Measurements from ENCODE around the gene EIF2S2. TPM values are rescaled to one million over a fixed set of nuclear protein-coding genes. Genes with fewer than 3 reads are reported as not detected.

The EIF2S2 gene
- total and polyA plus RNA-seq, 4 donors: 30.8 to 37.9 (median 31.5) TPM

DNA sequence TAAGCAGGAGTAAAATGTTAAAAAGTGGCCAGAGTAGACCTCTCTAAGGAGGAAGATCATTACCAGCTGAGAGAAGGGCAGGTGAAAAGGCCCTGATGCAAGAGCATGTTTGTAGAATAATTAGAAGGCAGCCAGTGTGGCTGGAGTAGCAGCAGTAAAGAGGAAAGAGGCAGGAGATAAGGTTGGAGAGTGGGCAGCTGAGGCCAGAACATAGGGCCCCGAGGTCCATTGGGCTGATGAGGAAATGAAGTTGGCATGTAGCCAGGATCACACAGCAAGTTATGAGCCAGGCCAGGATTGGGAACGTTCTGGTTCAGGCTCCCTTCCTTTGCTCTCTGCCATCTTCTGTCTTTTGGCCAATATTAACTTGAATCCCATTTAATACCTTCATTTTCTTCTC lies 66.7 kb downstream of the EIF2S2 start:
- DNase-seq (ENCODE audit: low spot score): no peak
- Histone ChIP-seq H3K27me3 (ENCODE audit: control insufficient read depth in 4 of 4, insufficient read depth in 4 of 4, low read length in 3 of 4) (no peaks in the 10 kb centered on the region), H3K4me1 (ENCODE audit: control insufficient read depth in 4 of 4, insufficient read depth in 4 of 4, low read length in 3 of 4) (peaks cover 0 to 16% (median 11%) of the 10 kb centered on the region in 4 donors), H3K36me3 (ENCODE audit: control insufficient read depth in 4 of 4, insufficient read depth in 3 of 4, low read depth in 1 of 4, low read length in 3 of 4) (peaks cover 0 to 1% (median 0%) of the 10 kb centered on the region in 4 donors), H3K27ac (ENCODE audit: low read depth in 1 of 2, low read length in 2 of 2) (no peak overlapping the region), H3K9me3 (ENCODE audit: control insufficient read depth in 4 of 4, low read length in 3 of 4) (no peaks in the 10 kb centered on the region), H3K4me3 (ENCODE audit: low read depth in 1 of 3, low read length in 3 of 3) (no peak overlapping the region), H3K9ac (ENCODE audit: low read depth in 1 of 2, low read length in 2 of 2) (no peak overlapping the region)
- WGBS: 8% methylated on average over 2 of the region's 2 CpGs
- TF ChIP-seq HNF4A (conservative IDR thresholded peaks at IDR 0.05) (no peak), RAD21 (IDR thresholded peaks at IDR 0.05) (peak in 1 of 2 donors; percentile 9), FOXA2 (IDR thresholded peaks at IDR 0.05) (no peak), NR2F2 (IDR thresholded peaks at IDR 0.05) (peak; percentile 27), RXRA (IDR thresholded peaks at IDR 0.05) (no peak), SP1 (IDR thresholded peaks at IDR 0.05) (no peak), YY1 (IDR thresholded peaks at IDR 0.05) (no peak), GABPA (IDR thresholded peaks at IDR 0.05 in 1 of 2, conservative IDR thresholded peaks at IDR 0.05 in 1 of 2) (no peak)
- TF ChIP-seq, protein P1, sequence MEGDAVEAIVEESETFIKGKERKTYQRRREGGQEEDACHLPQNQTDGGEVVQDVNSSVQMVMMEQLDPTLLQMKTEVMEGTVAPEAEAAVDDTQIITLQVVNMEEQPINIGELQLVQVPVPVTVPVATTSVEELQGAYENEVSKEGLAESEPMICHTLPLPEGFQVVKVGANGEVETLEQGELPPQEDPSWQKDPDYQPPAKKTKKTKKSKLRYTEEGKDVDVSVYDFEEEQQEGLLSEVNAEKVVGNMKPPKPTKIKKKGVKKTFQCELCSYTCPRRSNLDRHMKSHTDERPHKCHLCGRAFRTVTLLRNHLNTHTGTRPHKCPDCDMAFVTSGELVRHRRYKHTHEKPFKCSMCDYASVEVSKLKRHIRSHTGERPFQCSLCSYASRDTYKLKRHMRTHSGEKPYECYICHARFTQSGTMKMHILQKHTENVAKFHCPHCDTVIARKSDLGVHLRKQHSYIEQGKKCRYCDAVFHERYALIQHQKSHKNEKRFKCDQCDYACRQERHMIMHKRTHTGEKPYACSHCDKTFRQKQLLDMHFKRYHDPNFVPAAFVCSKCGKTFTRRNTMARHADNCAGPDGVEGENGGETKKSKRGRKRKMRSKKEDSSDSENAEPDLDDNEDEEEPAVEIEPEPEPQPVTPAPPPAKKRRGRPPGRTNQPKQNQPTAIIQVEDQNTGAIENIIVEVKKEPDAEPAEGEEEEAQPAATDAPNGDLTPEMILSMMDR (IDR thresholded peaks at IDR 0.05; ENCODE audit: low read depth, low read length, missing input control): no peak
- TF ChIP-seq, protein P2, sequence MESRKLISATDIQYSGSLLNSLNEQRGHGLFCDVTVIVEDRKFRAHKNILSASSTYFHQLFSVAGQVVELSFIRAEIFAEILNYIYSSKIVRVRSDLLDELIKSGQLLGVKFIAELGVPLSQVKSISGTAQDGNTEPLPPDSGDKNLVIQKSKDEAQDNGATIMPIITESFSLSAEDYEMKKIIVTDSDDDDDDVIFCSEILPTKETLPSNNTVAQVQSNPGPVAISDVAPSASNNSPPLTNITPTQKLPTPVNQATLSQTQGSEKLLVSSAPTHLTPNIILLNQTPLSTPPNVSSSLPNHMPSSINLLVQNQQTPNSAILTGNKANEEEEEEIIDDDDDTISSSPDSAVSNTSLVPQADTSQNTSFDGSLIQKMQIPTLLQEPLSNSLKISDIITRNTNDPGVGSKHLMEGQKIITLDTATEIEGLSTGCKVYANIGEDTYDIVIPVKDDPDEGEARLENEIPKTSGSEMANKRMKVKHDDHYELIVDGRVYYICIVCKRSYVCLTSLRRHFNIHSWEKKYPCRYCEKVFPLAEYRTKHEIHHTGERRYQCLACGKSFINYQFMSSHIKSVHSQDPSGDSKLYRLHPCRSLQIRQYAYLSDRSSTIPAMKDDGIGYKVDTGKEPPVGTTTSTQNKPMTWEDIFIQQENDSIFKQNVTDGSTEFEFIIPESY (IDR thresholded peaks at IDR 0.05): no peak

DNA sequence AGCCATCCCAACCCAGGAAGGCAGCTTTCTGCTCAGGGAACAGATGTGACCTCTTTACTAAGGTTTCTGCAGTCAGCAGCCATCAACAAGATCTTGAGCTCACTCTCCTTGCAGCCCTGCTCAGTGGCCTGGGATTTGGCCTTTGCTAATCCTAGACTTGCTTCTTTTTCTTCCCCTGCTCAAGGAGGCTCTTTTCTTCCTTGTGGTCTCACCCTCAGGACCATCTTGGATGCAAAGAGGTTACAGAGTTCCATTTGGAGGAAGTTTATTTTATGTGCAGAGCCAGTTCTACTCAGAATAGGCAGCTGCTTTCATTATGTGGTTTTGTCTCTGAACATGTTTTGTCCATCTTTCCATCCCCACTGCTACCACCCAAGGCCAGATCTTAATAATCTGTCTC lies 69.0 kb downstream of the EIF2S2 start:
- no peak overlapping the region for H3K27ac ChIP-seq (ENCODE audit: low read depth in 1 of 2, low read length in 2 of 2)
- peaks cover 0 to 1% (median 0%) of the 10 kb centered on the region in 4 donors for H3K36me3 ChIP-seq (ENCODE audit: control insufficient read depth in 4 of 4, insufficient read depth in 3 of 4, low read depth in 1 of 4, low read length in 3 of 4)
- H3K9me3 ChIP-seq (ENCODE audit: control insufficient read depth in 4 of 4, low read length in 3 of 4): no peaks in the 10 kb centered on the region
- no peaks in the 10 kb centered on the region for H3K27me3 ChIP-seq (ENCODE audit: control insufficient read depth in 4 of 4, insufficient read depth in 4 of 4, low read length in 3 of 4)
- no peak for DNase-seq (ENCODE audit: low spot score)
- H3K9ac ChIP-seq (ENCODE audit: low read depth in 1 of 2, low read length in 2 of 2): no peak overlapping the region
- H3K4me3 ChIP-seq (ENCODE audit: low read depth in 1 of 3, low read length in 3 of 3): no peak overlapping the region
- no peak for TF ChIP-seq FOXA2 (IDR thresholded peaks at IDR 0.05)
- H3K4me1 ChIP-seq (ENCODE audit: control insufficient read depth in 4 of 4, insufficient read depth in 4 of 4, low read length in 3 of 4): peaks cover 0 to 14% (median 9%) of the 10 kb centered on the region in 4 donors

DNA sequence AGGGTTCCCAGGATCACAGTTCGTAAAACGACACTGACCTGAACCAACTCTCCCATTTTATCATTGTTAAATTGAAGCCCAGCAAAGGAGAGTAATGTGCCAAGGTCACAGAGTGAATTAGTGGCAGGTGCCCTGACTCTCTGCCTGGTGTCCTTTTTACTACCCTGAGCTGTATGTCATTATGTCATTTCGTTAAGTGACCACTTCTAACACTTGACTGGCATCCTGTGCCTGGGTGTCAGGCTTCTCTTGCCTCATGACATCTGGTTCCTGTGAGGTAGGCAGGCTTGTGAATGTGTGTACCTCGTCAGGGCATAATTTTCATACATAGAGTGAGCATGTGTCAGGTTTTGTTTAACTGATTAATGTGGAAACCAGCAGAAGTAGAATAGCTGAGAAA lies 69.8 kb downstream of the EIF2S2 start:
- H3K9ac ChIP-seq (ENCODE audit: low read depth in 1 of 2, low read length in 2 of 2): no peak overlapping the region
- H3K27ac ChIP-seq (ENCODE audit: low read depth in 1 of 2, low read length in 2 of 2): no peak overlapping the region
- H3K27me3 ChIP-seq (ENCODE audit: control insufficient read depth in 4 of 4, insufficient read depth in 4 of 4, low read length in 3 of 4): no peaks in the 10 kb centered on the region
- DNase-seq (ENCODE audit: low spot score): no peak
- H3K4me3 ChIP-seq (ENCODE audit: low read depth in 1 of 3, low read length in 3 of 3): no peak overlapping the region
- peaks cover 0 to 16% (median 9%) of the 10 kb centered on the region in 4 donors for H3K4me1 ChIP-seq (ENCODE audit: control insufficient read depth in 4 of 4, insufficient read depth in 4 of 4, low read length in 3 of 4)
- WGBS: 89% methylated on average over 4 of the region's 4 CpGs
- H3K36me3 ChIP-seq (ENCODE audit: control insufficient read depth in 4 of 4, insufficient read depth in 3 of 4, low read depth in 1 of 4, low read length in 3 of 4): peaks cover 0 to 1% (median 0%) of the 10 kb centered on the region in 4 donors
- H3K9me3 ChIP-seq (ENCODE audit: control insufficient read depth in 4 of 4, low read length in 3 of 4): no peaks in the 10 kb centered on the region
- no peak for TF ChIP-seq FOXA2 (IDR thresholded peaks at IDR 0.05)
- TF ChIP-seq, protein P3, sequence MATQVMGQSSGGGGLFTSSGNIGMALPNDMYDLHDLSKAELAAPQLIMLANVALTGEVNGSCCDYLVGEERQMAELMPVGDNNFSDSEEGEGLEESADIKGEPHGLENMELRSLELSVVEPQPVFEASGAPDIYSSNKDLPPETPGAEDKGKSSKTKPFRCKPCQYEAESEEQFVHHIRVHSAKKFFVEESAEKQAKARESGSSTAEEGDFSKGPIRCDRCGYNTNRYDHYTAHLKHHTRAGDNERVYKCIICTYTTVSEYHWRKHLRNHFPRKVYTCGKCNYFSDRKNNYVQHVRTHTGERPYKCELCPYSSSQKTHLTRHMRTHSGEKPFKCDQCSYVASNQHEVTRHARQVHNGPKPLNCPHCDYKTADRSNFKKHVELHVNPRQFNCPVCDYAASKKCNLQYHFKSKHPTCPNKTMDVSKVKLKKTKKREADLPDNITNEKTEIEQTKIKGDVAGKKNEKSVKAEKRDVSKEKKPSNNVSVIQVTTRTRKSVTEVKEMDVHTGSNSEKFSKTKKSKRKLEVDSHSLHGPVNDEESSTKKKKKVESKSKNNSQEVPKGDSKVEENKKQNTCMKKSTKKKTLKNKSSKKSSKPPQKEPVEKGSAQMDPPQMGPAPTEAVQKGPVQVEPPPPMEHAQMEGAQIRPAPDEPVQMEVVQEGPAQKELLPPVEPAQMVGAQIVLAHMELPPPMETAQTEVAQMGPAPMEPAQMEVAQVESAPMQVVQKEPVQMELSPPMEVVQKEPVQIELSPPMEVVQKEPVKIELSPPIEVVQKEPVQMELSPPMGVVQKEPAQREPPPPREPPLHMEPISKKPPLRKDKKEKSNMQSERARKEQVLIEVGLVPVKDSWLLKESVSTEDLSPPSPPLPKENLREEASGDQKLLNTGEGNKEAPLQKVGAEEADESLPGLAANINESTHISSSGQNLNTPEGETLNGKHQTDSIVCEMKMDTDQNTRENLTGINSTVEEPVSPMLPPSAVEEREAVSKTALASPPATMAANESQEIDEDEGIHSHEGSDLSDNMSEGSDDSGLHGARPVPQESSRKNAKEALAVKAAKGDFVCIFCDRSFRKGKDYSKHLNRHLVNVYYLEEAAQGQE (IDR thresholded peaks at IDR 0.05): no peak
- TF ChIP-seq, protein P4, sequence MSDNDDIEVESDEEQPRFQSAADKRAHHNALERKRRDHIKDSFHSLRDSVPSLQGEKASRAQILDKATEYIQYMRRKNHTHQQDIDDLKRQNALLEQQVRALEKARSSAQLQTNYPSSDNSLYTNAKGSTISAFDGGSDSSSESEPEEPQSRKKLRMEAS (IDR thresholded peaks at IDR 0.05): no peak
- TF ChIP-seq TAF1 (conservative IDR thresholded peaks at IDR 0.05): no peak
- TF ChIP-seq JUND (IDR thresholded peaks at IDR 0.05): no peak
- no peak for TF ChIP-seq YY1 (IDR thresholded peaks at IDR 0.05)
- TF ChIP-seq, protein P2 (IDR thresholded peaks at IDR 0.05): no peak
- no peak for TF ChIP-seq EGR1 (IDR thresholded peaks at IDR 0.05; ENCODE audit: low read depth in 2 of 2)
- TF ChIP-seq HNF4A (conservative IDR thresholded peaks at IDR 0.05): no peak
- TF ChIP-seq HNF4G (IDR thresholded peaks at IDR 0.05): no peak
- no peak for TF ChIP-seq SP1 (IDR thresholded peaks at IDR 0.05)
- TF ChIP-seq, protein P5, sequence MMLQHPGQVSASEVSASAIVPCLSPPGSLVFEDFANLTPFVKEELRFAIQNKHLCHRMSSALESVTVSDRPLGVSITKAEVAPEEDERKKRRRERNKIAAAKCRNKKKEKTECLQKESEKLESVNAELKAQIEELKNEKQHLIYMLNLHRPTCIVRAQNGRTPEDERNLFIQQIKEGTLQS (IDR thresholded peaks at IDR 0.05): no peak
- TF ChIP-seq RAD21 (IDR thresholded peaks at IDR 0.05): no peak

All from liver (tissue), 9 donors.